Measurements from ENCODE around the gene SH3PXD2A. TPM values are rescaled to one million over a fixed set of nuclear protein-coding genes. Genes with fewer than 3 reads are reported as not detected.
A peak's percentile ranks its signal among the peaks of the same experiment; 100 is the strongest.

The SH3PXD2A gene
- total and polyA plus RNA-seq, 2 of the 4 experiments (the other 2 are of a cell fraction), result 6.3 to 23.0 TPM

- Histone ChIP-seq H3K27ac (ENCODE audit: insufficient read depth, low read length) (no peak overlapping the region), H3K4me1 (ENCODE audit: control insufficient read depth, insufficient read depth, low read length) (no peaks in the 10 kb centered on the region; the same call in 1 of the 2 replicates), H2BK5ac (ENCODE audit: low read depth, low read length, poor library complexity, severe bottlenecking) (no peak overlapping the region), H3K9me3 (ENCODE audit: control insufficient read depth, insufficient read depth, low read length) (no peaks in the 10 kb centered on the region), H3K4me2 (ENCODE audit: low read depth, low read length) (no peak overlapping the region), H4K91ac (ENCODE audit: insufficient read depth, low read depth, low read length) (no peak overlapping the region), H2AK5ac (ENCODE audit: low read depth, low read length) (no peak overlapping the region), H3K4me3 (ENCODE audit: insufficient read depth, low read depth, low read length) (no peak overlapping the region), H3K4ac (ENCODE audit: low read depth, low read length) (no peak overlapping the region), H2AFZ (replicated peaks; ENCODE audit: low read length, poor library complexity) (peak overlapping the region; percentile 65), H3K79me1 (ENCODE audit: low read depth in 1 of 2, low read length in 2 of 2) (0 out of 4 replicates have a peak, but pooled peaks cover 0 to 1% of the 10 kb centered on the region in 2 experiments), H4K5ac (ENCODE audit: low read depth, low read length) (no peak overlapping the region), H3K36me3 (ENCODE audit: control insufficient read depth, insufficient read depth, low read length) (0 out of 2 replicates have a peak, but pooled peaks cover 2% of the 10 kb centered on the region), H2BK15ac (ENCODE audit: low read depth, low read length) (no peak overlapping the region), H3K9ac (ENCODE audit: low read depth, low read length) (no peak overlapping the region), H2BK20ac (ENCODE audit: low read depth, low read length) (no peak overlapping the region), H3K23ac (ENCODE audit: low read depth, low read length) (no peak overlapping the region), H4K20me1 (ENCODE audit: insufficient read depth, low read length) (peaks cover 21% of the 10 kb centered on the region), H2BK120ac (ENCODE audit: low read depth, low read length) (no peak overlapping the region), H3K56ac (ENCODE audit: extremely low read depth, insufficient read depth, low read length) (no peak overlapping the region), H4K8ac (ENCODE audit: low read depth in 2 of 2, low read length in 2 of 2) (no peak overlapping the region), H3K14ac (replicated peaks; ENCODE audit: low read depth, low read length) (no peak overlapping the region), H3K27me3 (ENCODE audit: control insufficient read depth, insufficient read depth, low read length) (no peaks in the 10 kb centered on the region; the same call in 1 of the 2 replicates), H3K18ac (ENCODE audit: low read depth, low read length) (no peak overlapping the region), H3K9me1 (ENCODE audit: insufficient read depth, low read length) (peaks cover 3% of the 10 kb centered on the region; the same call in 1 of the 2 replicates), H2AK9ac (replicated peaks; ENCODE audit: low read depth, low read length, poor library complexity) (peak overlapping the region; percentile 73)
- ATAC-seq (ENCODE audit: low read depth), result peak; percentile 79
- TF ChIP-seq USF2 (IDR thresholded peaks at IDR 0.05; ENCODE audit: low read depth, low read length) (no peak), FOS (IDR thresholded peaks at IDR 0.05; ENCODE audit: low read depth, low read length) (no peak), SMC3 (IDR thresholded peaks at IDR 0.05; ENCODE audit: low read depth, low read length) (peak; percentile 35; the same call in 1 of the 2 replicates), RAD21 (IDR thresholded peaks at IDR 0.05; ENCODE audit: low read length) (peak; percentile 61), CTCF (conservative IDR thresholded peaks at IDR 0.05; ENCODE audit: low read depth, low read length) (peak; percentile 63)
- intact Hi-C loops (cut with micrococcal nuclease) (loop anchor here (5.0 kb wide), 1 partner anchor 175 kb away; no protein-coding TSS in a partner anchor), in situ Hi-C loops (cut with MboI; ENCODE audit: low sequenced_read_pairs) (loop anchor here (10.0 kb wide), 1 partner anchor 262 kb away; the partner anchor contains the start of gene SH3PXD2A), dilution Hi-C loops (cut with HindIII; ENCODE audit: low sequenced_read_pairs, unreplicated experiment) (no loop called here)
- ChIA-PET CTCF (interaction anchor here (0.6 to 1.6 kb wide), 3 partner anchors 94 to 517 kb away, joined by 3 to 7 read pairs (median 4); no protein-coding TSS in a partner anchor), POLR2A (ENCODE audit: unreplicated experiment) (no interaction called here)
- 54% methylated on average over 3 of the region's 15 CpGs; no CpG with 5 or more reads in 1 of the 2 experiments for WGBS, 2 experiments (ENCODE audit: extremely low coverage in 2 of 2, insufficient read length in 1 of 2)
- peak; percentile 38 for DNase-seq
- no TSS peak for BruUV-seq (replicated peaks)
These were observed 263.0 kb downstream of the SH3PXD2A start for GRCh38 chr10:103592186-103593021.
